Adrenal gland (tissue), 19 donors: ENCODE results near the gene TEAD4. TPM values are rescaled to one million over a fixed set of nuclear protein-coding genes. Genes with fewer than 3 reads are reported as not detected.

Source experiments
- DNase-seq, 7 donors: peaks; one replicate each; pipeline ENCODE4 v3.0.0-alpha.2; 2019 to 2020
- H3K27ac ChIP-seq, 5 donors: fragments of 200-600 bp; sonication (generic) in 4 of 5; 1 replicate in 3 of 5; 2 replicates in 2 of 5; pipeline versions ENCODE4 v1.5.1 to v1.8.0; 2016 to 2020; ENCODE audit warnings: mild to moderate bottlenecking in 1 of 5
- H3K27me3 ChIP-seq: fragments of 200-600 bp; 2 replicates; pipeline ENCODE4 v1.8.0; 2021
- H3K36me3 ChIP-seq, 2 donors: fragments of 200-600 bp; replicated peaks in 1 of 2; 1 replicate in 1 of 2; 2 replicates in 1 of 2; pipeline versions ENCODE4 v1.5.1 to v1.8.0; 2018 to 2022
- H3K4me1 ChIP-seq, 2 donors: fragments of 200-600 bp; replicated peaks in 1 of 2; 1 replicate in 1 of 2; 2 replicates in 1 of 2; pipeline versions ENCODE4 v1.5.1 to v1.8.0; 2018 to 2021
- H3K4me3 ChIP-seq, 4 donors: fragments of 200-600 bp; sonication (generic) in 3 of 4; one replicate each; pipeline ENCODE4 v1.5.1; 2016 to 2018
- H3K9me3 ChIP-seq, 3 donors: fragments of 200-600 bp; sonication (generic) in 1 of 3; replicated peaks in 1 of 3; 1 replicate in 2 of 3; 2 replicates in 1 of 3; pipeline versions ENCODE4 v1.5.1 to v1.8.0; 2016 to 2021
- CTCF ChIP-seq, 6 experiments: fragments of 450-650 bp in 4 of 6; fragments of 200-600 bp in 2 of 6; sonication (generic) in 1 of 6; IDR thresholded peaks; 1 replicate in 5 of 6; 2 replicates in 1 of 6; pipeline versions ENCODE4 v1.5.1 to v1.8.0; 2016 to 2021; ENCODE audit warnings: antibody characterized with exemption in 6 of 6, mild to moderate bottlenecking in 2 of 6, moderate library complexity in 1 of 6
- POLR2A ChIP-seq, 2 donors: fragments of 450-650 bp; IDR thresholded peaks; one replicate each; pipeline ENCODE4 v1.6.1; 2017; ENCODE audit warnings: antibody characterized with exemption in 2 of 2, mild to moderate bottlenecking in 2 of 2, moderate library complexity in 1 of 2
- WGBS, 4 donors: extraction: QIAGEN DNeasy Blood & Tissue Kit in 2 of 4; methylation state at CpG; one replicate each; pipeline versions ENCODE4 v1.1.5 to v1.1.7; 2013 to 2017; 5-methylcytosine and 5-hydroxymethylcytosine counted together
- intact Hi-C, 2 donors: fragments of 100-400 bp; cut with DNase I; formaldehyde crosslinking; loops; one replicate each; pipeline versions ENCODE4 v1.14.1 to v1.15.0; 2022 to 2023
- long read RNA-seq, 10 donors: library from polyadenylated mRNA in 3 of 10; unstranded in 2 of 10; stranded (forward) in 1 of 10; transcript quantifications; one replicate each; pipeline ENCODE4 v2.0.0 and lab custom pipeline, GENCODE V29; 2021 to 2026
- polyA plus RNA-seq, 3 donors: library from polyadenylated mRNA; stranded (reverse); fragments of 200-250 nt in 2 of 3; fragments of 350-450 nt in 1 of 3; fragmentation: Illumina TruSeq in 1 of 3; extraction: RNeasy Lipid Tissue Mini Kit (QIAGEN cat#74804) in 1 of 3; gene quantifications; one replicate each; pipeline ENCODE4 v1.2.3, GENCODE V29; 2013 to 2014
- total RNA-seq, 9 donors: library from RNA; depleted of rRNA in 4 of 9; stranded (reverse); fragments of >200 nt in 4 of 9; fragments of 120-200 nt in 1 of 9; fragmentation: NEBNext Ultra II Directional in 1 of 9; extraction: Animal tissue kit (Norgen Biotek cat#: 25700) in 1 of 9; gene quantifications; one replicate each; pipeline versions ENCODE4 v1.1.0 to v1.2.4, GENCODE V29; 2013 to 2023
- donor health status: healthy with polysubstance abuse.
- donor health status: Bipolar disorder and iron deficiency.
- donor health status: DM: yes; HTN: yes; CAD: no.
- donor health status: DM: no; HTN: no; CAD: no.
- donor health status: DM: no; HTN: no; CAD: no.
- donor health status: DM: yes; HTN: yes; CAD: no.

TEAD4 gene
- total RNA-seq (10 to 100 TPM in 3 of 9 donors, 1 to 10 TPM in 6; 1.2 to 16.6 (median 8.1) TPM), polyA plus RNA-seq (1 to 10 TPM; 4.0 to 8.2 (median 5.6) TPM)
- long read RNA-seq, donor 1: 0 reads
- long read RNA-seq, donor 2, partial matches to known transcripts: 0 of 1 reads
- long read RNA-seq, donor 2, other reads (novel, unspliced or antisense): 0 of 1 reads
- long read RNA-seq, donor 3, partial matches to known transcripts: 0 of 1 reads
- long read RNA-seq, donor 3, other reads (novel, unspliced or antisense): 0 of 1 reads
- long read RNA-seq, donor 4: 0 reads
- long read RNA-seq, donor 5, transcript TEAD4-202 (13 exons, 1,690 nt): major isoform, 6 of 19 reads
- long read RNA-seq, donor 5, partial matches to known transcripts: 10 of 19 reads
- long read RNA-seq, donor 5, other reads (novel, unspliced or antisense): 3 of 19 reads
- long read RNA-seq, donor 6, partial matches to known transcripts: 0 of 2 reads
- long read RNA-seq, donor 6, other reads (novel, unspliced or antisense): 1 of 2 reads
- long read RNA-seq, donor 7: 0 reads
- long read RNA-seq, donor 8, partial matches to known transcripts: 0 of 1 reads
- long read RNA-seq, donor 8, other reads (novel, unspliced or antisense): 0 of 1 reads
- long read RNA-seq, donor 9: 0 reads
- long read RNA-seq, donor 10: 0 reads

- intact Hi-C loops: no loop called here
- peak in 6 of 7 donors; percentile 44 to 67 (median 54) for DNase-seq
- WGBS, 4 donors: 0 to 3% (median 1%) methylated on average over 12 to 50 of the region's 50 CpGs; no CpG with 5 or more reads in 1 of the 4 donors
- Histone ChIP-seq H3K27me3 (peaks cover 24% of the 10 kb centered on the region), H3K36me3 (no peaks in the 10 kb centered on the region), H3K9me3 (no peaks in the 10 kb centered on the region), H3K27ac (peak within 1 kb of the TSS in 4 of 5 donors; percentile 1 to 94 (median 42)), H3K4me1 (peaks cover 7 to 12% of the 10 kb centered on the region in 2 donors), H3K4me3 (peak within 1 kb of the TSS in 2 of 4 donors; percentile 19 to 66)
- peak in 1 of 2 donors; percentile 26 for TF ChIP-seq POLR2A (IDR thresholded peaks at IDR 0.05)
- TF ChIP-seq CTCF (IDR thresholded peaks at IDR 0.05): no peak
Measured at GRCh38 chr12:2959192-2959504, at the start of gene TEAD4. TSS of gene TEAD4 (plus strand) at chr12:2959397.

GRCh38 chr12:2912216-2912575 is 47.0 kb upstream of the TEAD4 start:
- no peaks in the 10 kb centered on the region for H3K27me3 ChIP-seq
- no peak overlapping the region for H3K27ac ChIP-seq
- intact Hi-C loops: no loop called here
- no peaks in the 10 kb centered on the region for H3K4me1 ChIP-seq
- 93 to 100% (median 97%) methylated on average over 2 to 3 of the region's 3 CpGs for WGBS, 4 donors
- H3K4me3 ChIP-seq: no peak overlapping the region
- TF ChIP-seq CTCF (IDR thresholded peaks at IDR 0.05): no peak
- no peak for TF ChIP-seq POLR2A (IDR thresholded peaks at IDR 0.05)
- peaks cover 0 to 10% of the 10 kb centered on the region in 2 donors for H3K36me3 ChIP-seq
- H3K9me3 ChIP-seq: no peaks in the 10 kb centered on the region
- no peak for DNase-seq

- Histone ChIP-seq H3K36me3 (peaks cover 0 to 38% of the 10 kb centered on the region in 2 donors), H3K27ac (no peak overlapping the region), H3K4me1 (no peaks in the 10 kb centered on the region), H3K9me3 (no peaks in the 10 kb centered on the region), H3K4me3 (no peak overlapping the region), H3K27me3 (no peaks in the 10 kb centered on the region)
- no peak for TF ChIP-seq CTCF (IDR thresholded peaks at IDR 0.05)
- TF ChIP-seq POLR2A (IDR thresholded peaks at IDR 0.05): no peak
- intact Hi-C loops: no loop called here
- no peak for DNase-seq
- 77 to 90% (median 83%) methylated on average over 2 of the region's 2 CpGs for WGBS, 4 donors
Measured at GRCh38 chr12:2919249-2919648, 39.9 kb upstream of the TEAD4 start.

GRCh38 chr12:2922329-2922728 is 36.9 kb upstream of the TEAD4 start:
- H3K9me3 ChIP-seq: no peaks in the 10 kb centered on the region
- WGBS, 4 donors: 96 to 100% (median 97%) methylated on average over 2 of the region's 2 CpGs
- no peaks in the 10 kb centered on the region for H3K27me3 ChIP-seq
- intact Hi-C loops: no loop called here
- no peaks in the 10 kb centered on the region for H3K4me1 ChIP-seq
- no peak for DNase-seq
- no peak overlapping the region for H3K4me3 ChIP-seq
- no peak overlapping the region for H3K27ac ChIP-seq
- H3K36me3 ChIP-seq: peaks cover 0 to 50% of the 10 kb centered on the region in 2 donors
- TF ChIP-seq CTCF (IDR thresholded peaks at IDR 0.05) (no peak), POLR2A (IDR thresholded peaks at IDR 0.05) (no peak)
